SK-N-SH (cell line): ENCODE data around the gene SYT5. TPM values are rescaled to one million over a fixed set of nuclear protein-coding genes. Genes with fewer than 3 reads are reported as not detected.
A peak's percentile ranks its signal among the peaks of the same experiment; 100 is the strongest.

Experiments
- CTCF ChIA-PET: fragments of 300-600, 350-600 bp; formaldehyde crosslinking; extraction: SDS; loops from one replicate; lab custom pipeline; 2021; lab: Yijun Ruan, JAX
- POLR2A ChIA-PET: fragments of 350-600 bp; sonication (Branson Sonifier 250); formaldehyde crosslinking; extraction: SDS; loops from one replicate; lab custom pipeline; 2020; ENCODE audit warnings: antibody characterized with exemption, inconsistent platforms; lab: Yijun Ruan, JAX
- DNase-seq: peaks from one replicate; pipeline ENCODE4 v3.0.0; 2012
- H2AFZ ChIP-seq: fragments of 200-600 bp; sonication (generic); 2 replicates; pipeline ENCODE4 v1.8.1; 2016; ENCODE audit warnings: antibody characterized with exemption, mild to moderate bottlenecking, low read depth
- H3F3A ChIP-seq: fragments of 200-600 bp; sonication (generic); replicated peaks from 2 replicates; pipeline ENCODE3; 2016; ENCODE audit warnings: antibody characterized with exemption, mild to moderate bottlenecking; ENCODE audit not compliant: insufficient read depth
- H3K27ac ChIP-seq, 2 experiments: fragments of 200-500 bp in 1 of 2; fragments of 200-600 bp in 1 of 2; sonication (Bioruptor generic) in 1 of 2; sonication (generic), shearing (Covaris generic) in 1 of 2; 2 replicates each; pipeline versions ENCODE4 v1.5.1 to v1.6.1; 2014 to 2016; ENCODE audit warnings: low read depth in 2 of 2, inconsistent platforms in 1 of 2, low read length in 1 of 2, mild to moderate bottlenecking in 1 of 2, mixed read lengths in 1 of 2
- H3K27me3 ChIP-seq: fragments of 200-600 bp; sonication (generic), shearing (Covaris generic); 2 replicates; pipeline ENCODE4 v1.6.1; 2016; ENCODE audit warnings: mixed run types; ENCODE audit not compliant: insufficient read depth
- H3K36me3 ChIP-seq, 2 experiments: fragments of 200-500 bp in 1 of 2; fragments of 200-600 bp in 1 of 2; sonication (Bioruptor generic) in 1 of 2; sonication (generic) in 1 of 2; replicated peaks in 1 of 2; 2 replicates each; pipeline versions ENCODE3 to v1.5.1; 2014 to 2016; ENCODE audit warnings: low read length in 1 of 2, mild to moderate bottlenecking in 1 of 2; ENCODE audit not compliant: insufficient read depth in 2 of 2, control insufficient read depth in 1 of 2
- H3K4me1 ChIP-seq, 2 experiments: fragments of 200-500 bp in 1 of 2; fragments of 200-600 bp in 1 of 2; sonication (Bioruptor generic) in 1 of 2; sonication (generic), shearing (Covaris generic) in 1 of 2; 2 replicates each; pipeline versions ENCODE4 v1.5.1 to v1.6.1; 2014 to 2016; ENCODE audit warnings: low read depth in 1 of 2, low read length in 1 of 2, mixed run types in 1 of 2; ENCODE audit not compliant: insufficient read depth in 2 of 2, control insufficient read depth in 1 of 2
- H3K4me2 ChIP-seq: fragments of 200-600 bp; sonication (generic), shearing (Covaris generic); 2 replicates; pipeline ENCODE4 v1.6.1; 2017; ENCODE audit warnings: mixed run types
- H3K4me3 ChIP-seq, 2 experiments: fragments of 200-500 bp in 1 of 2; fragments of 200-600 bp in 1 of 2; sonication (Bioruptor generic) in 1 of 2; sonication (generic), shearing (Covaris generic) in 1 of 2; 2 replicates each; pipeline versions ENCODE4 v1.5.1 to v1.8.1; 2014 to 2016; ENCODE audit warnings: low read depth in 2 of 2, inconsistent platforms in 1 of 2, low read length in 1 of 2, mild to moderate bottlenecking in 1 of 2, mixed read lengths in 1 of 2, moderate library complexity in 1 of 2
- H3K79me2 ChIP-seq: fragments of 200-600 bp; sonication (generic); 2 replicates; pipeline ENCODE4 v1.8.1; 2017; ENCODE audit warnings: mild to moderate bottlenecking; ENCODE audit not compliant: insufficient read depth
- H3K9ac ChIP-seq: fragments of 200-600 bp; sonication (generic); 2 replicates; pipeline ENCODE4 v1.6.1; 2017; ENCODE audit warnings: mixed run types
- H3K9me2 ChIP-seq: fragments of 200-600 bp; sonication (generic); 2 replicates; pipeline ENCODE4 v1.6.1; 2017; ENCODE audit warnings: mixed run types
- H3K9me3 ChIP-seq: fragments of 200-600 bp; sonication (generic); 2 replicates; pipeline ENCODE4 v1.6.1; 2017; ENCODE audit warnings: mixed run types, mild to moderate bottlenecking, moderate library complexity
- H4K20me1 ChIP-seq: fragments of 200-600 bp; sonication (generic); 2 replicates; pipeline ENCODE4 v1.6.1; 2017; ENCODE audit warnings: mild to moderate bottlenecking, mixed run types; ENCODE audit not compliant: insufficient read depth
- CHD2 ChIP-seq: fragments of 150-350 bp; IDR thresholded peaks from 2 replicates; pipeline ENCODE4 v1.6.1; 2018; ENCODE audit warnings: low read length; ENCODE audit not compliant: partially characterized antibody
- ELF1 ChIP-seq: IDR thresholded peaks from 2 replicates; pipeline ENCODE4 v1.4.0; 2012
- FOXM1 ChIP-seq: IDR thresholded peaks from 2 replicates; pipeline ENCODE4 v1.4.0; 2012; ENCODE audit warnings: low read depth, mild to moderate bottlenecking
- JUND ChIP-seq: IDR thresholded peaks from 2 replicates; pipeline ENCODE4 v1.4.0; 2012
- NRF1 ChIP-seq: IDR thresholded peaks from 2 replicates; pipeline ENCODE4 v1.6.1; 2012; ENCODE audit warnings: low read depth, mild to moderate bottlenecking, low read length
- POLR2AphosphoS5 ChIP-seq: IDR thresholded peaks from 2 replicates; pipeline ENCODE4 v1.6.1; 2012; ENCODE audit warnings: low read depth, low read length
- TCF12 ChIP-seq: IDR thresholded peaks from 2 replicates; pipeline ENCODE4 v1.4.0; 2012
- TEAD4 ChIP-seq: IDR thresholded peaks from 2 replicates; pipeline ENCODE4 v1.4.0; 2012; ENCODE audit warnings: mild to moderate bottlenecking, borderline replicate concordance; ENCODE audit not compliant: insufficient read depth
- YY1 ChIP-seq: IDR thresholded peaks from 2 replicates; pipeline ENCODE4 v1.4.0; 2012; ENCODE audit warnings: low read depth, mild to moderate bottlenecking
- WGBS: methylation state at CpG from one replicate; pipeline ENCODE4 v1.1.6; 2017; ENCODE audit warnings: low lambda C conversion rate; 5-methylcytosine and 5-hydroxymethylcytosine counted together
- polyA plus RNA-seq, 3 experiments: library from polyadenylated mRNA; depleted of rRNA; stranded (reverse); fragments of >200 nt; gene quantifications; 2 replicates each; pipeline ENCODE4 v1.2.3, GENCODE V29; 2012
- TF ChIP-seq, protein P1 (sequence below): fragments of 200-600 bp; sonication (generic); IDR thresholded peaks from 2 replicates; pipeline ENCODE4 v1.6.1; 2017; ENCODE audit warnings: antibody characterized with exemption, mild to moderate bottlenecking, moderate library complexity
- TF ChIP-seq, protein P2 (sequence below): IDR thresholded peaks from 2 replicates; pipeline ENCODE4 v1.6.1; 2012; ENCODE audit warnings: mild to moderate bottlenecking, low read depth, low read length, moderate library complexity

The SYT5 gene
- polyA plus RNA-seq, 1 of the 3 experiments (the other 2 are of a cell fraction) = 0.21 TPM

DNA sequence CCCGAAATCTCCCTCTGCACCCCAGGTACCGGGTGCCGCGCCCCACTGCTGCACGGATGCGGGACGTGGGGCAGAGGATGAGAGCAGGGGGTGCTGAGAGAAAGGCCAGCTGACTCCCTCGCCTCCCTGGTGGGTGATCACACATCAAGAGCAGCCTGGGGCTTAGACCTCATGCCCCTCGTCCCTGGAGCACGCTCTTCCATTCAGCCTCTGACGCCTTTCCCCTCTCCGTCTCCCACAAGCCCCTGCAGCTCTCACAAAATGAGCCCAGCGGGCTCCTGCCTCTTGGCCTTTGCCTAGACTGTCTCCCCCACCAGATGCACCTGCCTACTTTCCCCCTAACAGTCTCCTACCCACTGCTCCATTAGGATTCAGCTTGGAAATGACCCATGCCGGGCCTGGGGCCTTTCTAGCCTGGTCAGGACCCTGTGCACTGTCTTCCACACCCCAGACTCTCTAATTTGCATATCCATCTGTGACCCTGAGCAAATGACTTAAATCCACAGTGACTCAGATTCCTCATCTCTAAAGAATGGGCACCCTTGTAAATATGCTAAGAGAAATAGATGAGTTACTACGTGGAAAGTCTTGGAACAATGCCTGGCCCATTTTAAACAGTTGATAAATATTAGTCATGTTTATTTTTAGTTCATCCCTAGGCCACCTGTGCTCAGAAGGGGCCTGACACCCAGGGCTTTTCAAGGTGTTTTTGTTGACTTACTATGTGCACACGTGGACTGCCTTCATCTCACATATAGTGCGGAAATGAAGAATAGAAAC, 29.8 kb upstream of the SYT5 start (continued):
- TF ChIP-seq JUND (peak; percentile 86), POLR2AphosphoS5 (peak; percentile 44; the same call in 1 of the 2 replicates), CHD2 (no peak), YY1 (no peak), TCF12 (peak; percentile 92), ELF1 (no peak), FOXM1 (no peak), TEAD4 (peak; percentile 76; the same call in 1 of the 2 replicates)
- TF ChIP-seq, protein P1, sequence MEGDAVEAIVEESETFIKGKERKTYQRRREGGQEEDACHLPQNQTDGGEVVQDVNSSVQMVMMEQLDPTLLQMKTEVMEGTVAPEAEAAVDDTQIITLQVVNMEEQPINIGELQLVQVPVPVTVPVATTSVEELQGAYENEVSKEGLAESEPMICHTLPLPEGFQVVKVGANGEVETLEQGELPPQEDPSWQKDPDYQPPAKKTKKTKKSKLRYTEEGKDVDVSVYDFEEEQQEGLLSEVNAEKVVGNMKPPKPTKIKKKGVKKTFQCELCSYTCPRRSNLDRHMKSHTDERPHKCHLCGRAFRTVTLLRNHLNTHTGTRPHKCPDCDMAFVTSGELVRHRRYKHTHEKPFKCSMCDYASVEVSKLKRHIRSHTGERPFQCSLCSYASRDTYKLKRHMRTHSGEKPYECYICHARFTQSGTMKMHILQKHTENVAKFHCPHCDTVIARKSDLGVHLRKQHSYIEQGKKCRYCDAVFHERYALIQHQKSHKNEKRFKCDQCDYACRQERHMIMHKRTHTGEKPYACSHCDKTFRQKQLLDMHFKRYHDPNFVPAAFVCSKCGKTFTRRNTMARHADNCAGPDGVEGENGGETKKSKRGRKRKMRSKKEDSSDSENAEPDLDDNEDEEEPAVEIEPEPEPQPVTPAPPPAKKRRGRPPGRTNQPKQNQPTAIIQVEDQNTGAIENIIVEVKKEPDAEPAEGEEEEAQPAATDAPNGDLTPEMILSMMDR = no peak
- TF ChIP-seq, protein P2, sequence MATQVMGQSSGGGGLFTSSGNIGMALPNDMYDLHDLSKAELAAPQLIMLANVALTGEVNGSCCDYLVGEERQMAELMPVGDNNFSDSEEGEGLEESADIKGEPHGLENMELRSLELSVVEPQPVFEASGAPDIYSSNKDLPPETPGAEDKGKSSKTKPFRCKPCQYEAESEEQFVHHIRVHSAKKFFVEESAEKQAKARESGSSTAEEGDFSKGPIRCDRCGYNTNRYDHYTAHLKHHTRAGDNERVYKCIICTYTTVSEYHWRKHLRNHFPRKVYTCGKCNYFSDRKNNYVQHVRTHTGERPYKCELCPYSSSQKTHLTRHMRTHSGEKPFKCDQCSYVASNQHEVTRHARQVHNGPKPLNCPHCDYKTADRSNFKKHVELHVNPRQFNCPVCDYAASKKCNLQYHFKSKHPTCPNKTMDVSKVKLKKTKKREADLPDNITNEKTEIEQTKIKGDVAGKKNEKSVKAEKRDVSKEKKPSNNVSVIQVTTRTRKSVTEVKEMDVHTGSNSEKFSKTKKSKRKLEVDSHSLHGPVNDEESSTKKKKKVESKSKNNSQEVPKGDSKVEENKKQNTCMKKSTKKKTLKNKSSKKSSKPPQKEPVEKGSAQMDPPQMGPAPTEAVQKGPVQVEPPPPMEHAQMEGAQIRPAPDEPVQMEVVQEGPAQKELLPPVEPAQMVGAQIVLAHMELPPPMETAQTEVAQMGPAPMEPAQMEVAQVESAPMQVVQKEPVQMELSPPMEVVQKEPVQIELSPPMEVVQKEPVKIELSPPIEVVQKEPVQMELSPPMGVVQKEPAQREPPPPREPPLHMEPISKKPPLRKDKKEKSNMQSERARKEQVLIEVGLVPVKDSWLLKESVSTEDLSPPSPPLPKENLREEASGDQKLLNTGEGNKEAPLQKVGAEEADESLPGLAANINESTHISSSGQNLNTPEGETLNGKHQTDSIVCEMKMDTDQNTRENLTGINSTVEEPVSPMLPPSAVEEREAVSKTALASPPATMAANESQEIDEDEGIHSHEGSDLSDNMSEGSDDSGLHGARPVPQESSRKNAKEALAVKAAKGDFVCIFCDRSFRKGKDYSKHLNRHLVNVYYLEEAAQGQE = no peak

DNA sequence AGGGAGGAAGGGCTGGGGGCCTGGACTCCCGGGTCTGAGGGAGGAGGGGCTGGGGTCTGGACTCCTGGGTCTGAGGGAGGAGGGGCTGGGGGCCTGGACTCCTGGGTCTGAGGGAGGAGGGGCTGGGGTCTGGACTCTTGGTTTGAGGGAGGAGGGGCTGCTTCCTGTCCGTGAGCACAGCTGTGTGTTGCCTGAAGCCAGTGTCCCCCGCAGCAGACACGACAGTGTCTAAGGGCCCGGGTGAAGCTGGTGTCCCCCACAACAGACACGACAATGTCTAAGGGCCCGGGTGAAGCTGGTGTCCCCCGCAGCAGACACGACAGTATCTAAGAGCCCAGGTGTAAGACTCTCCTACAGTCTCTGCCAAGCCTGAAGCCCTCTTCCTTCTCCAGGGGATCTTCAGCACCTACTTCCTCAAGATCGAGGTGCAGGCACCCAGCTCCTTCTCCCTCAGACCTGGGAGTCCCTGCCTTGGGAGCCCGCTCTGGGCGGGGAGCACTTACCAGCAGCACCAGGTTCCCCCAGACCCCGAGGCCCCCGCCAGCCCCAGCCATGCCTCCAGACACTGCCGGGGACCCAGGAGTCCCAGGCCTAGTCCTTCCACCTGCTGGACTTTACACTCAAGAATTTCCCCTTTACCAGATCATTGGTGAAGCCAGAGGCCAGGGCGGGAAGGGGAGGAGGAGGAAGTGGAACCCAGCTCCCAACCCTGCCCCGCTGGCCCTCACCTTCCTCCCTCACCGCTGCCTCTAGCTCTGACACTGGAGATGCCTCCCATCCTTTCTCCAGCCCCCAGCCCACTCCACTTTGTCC, 29.0 kb upstream of the SYT5 start, which contains the start of gene PTPRH:
Gene PTPRH, minus strand, starts transcription at position 622 of the 813 bp plus-strand sequence. Its CDS starts 68 bp downstream, at position 554.
- TF ChIP-seq YY1 = no peak
- no peak for TF ChIP-seq TEAD4
- no peak for TF ChIP-seq NRF1
- Histone ChIP-seq H3K27me3 (no peaks in the 10 kb centered on the region), H3K27ac (peak within 1 kb of the TSS; percentile 23 to 63; a peak in 3 of 4 replicates), H3K79me2 (no peaks in the 10 kb centered on the region), H3K36me3 (no peaks in the 10 kb centered on the region), H3K4me1 (peaks cover 20 to 23% of the 10 kb centered on the region in 2 experiments; a peak in 3 of 4 replicates), H3K9me3 (no peaks in the 10 kb centered on the region), H3K9ac (no peak within 1 kb of the TSS), H3K4me2 (peak within 1 kb of the TSS; percentile 38), H4K20me1 (peaks cover 5% of the 10 kb centered on the region; the same call in 1 of the 2 replicates), H3F3A (peaks cover 19% of the 10 kb centered on the region), H3K9me2 (no peaks in the 10 kb centered on the region), H2AFZ (no peak within 1 kb of the TSS), H3K4me3 (no peak within 1 kb of the TSS)
- 79% methylated on average over 11 of the region's 18 CpGs for WGBS
- ChIA-PET CTCF (interaction anchor here (1.3 kb wide), 1 partner anchor 68 kb away, joined by 3 read pairs; no protein-coding TSS in a partner anchor), POLR2A (interaction anchor here (0.9 kb wide), 1 partner anchor 18 kb away, joined by 3 read pairs; no protein-coding TSS in a partner anchor)
- DNase-seq = no peak
